K562 (cell line): ENCODE data around the gene NDUFA6.
"Not testable (repeated sequence)": the region's sequence is repeated elsewhere in the genome, so short reads cannot be mapped to it uniquely, and the experiment has no call there.

Source experiments
- GTF2F1 ChIP-seq: IDR thresholded peaks from 2 replicates; pipeline ENCODE4 v1.6.1; 2011; ENCODE audit warnings: low read depth, low read length, improper control_type of control experiment
- PHF8 ChIP-seq: fragments of 200-600 bp; sonication (generic); IDR thresholded peaks from 2 replicates; pipeline ENCODE4 v1.6.1; 2012; ENCODE audit warnings: mixed run types, mild to moderate bottlenecking, inconsistent platforms, low read length, moderate library complexity, borderline replicate concordance
- TF ChIP-seq, protein P1 (sequence below): fragments of 450-650 bp; IDR thresholded peaks from 2 replicates; pipeline ENCODE4 v1.6.1; 2016; ENCODE audit warnings: mild to moderate bottlenecking, moderate library complexity

DNA sequence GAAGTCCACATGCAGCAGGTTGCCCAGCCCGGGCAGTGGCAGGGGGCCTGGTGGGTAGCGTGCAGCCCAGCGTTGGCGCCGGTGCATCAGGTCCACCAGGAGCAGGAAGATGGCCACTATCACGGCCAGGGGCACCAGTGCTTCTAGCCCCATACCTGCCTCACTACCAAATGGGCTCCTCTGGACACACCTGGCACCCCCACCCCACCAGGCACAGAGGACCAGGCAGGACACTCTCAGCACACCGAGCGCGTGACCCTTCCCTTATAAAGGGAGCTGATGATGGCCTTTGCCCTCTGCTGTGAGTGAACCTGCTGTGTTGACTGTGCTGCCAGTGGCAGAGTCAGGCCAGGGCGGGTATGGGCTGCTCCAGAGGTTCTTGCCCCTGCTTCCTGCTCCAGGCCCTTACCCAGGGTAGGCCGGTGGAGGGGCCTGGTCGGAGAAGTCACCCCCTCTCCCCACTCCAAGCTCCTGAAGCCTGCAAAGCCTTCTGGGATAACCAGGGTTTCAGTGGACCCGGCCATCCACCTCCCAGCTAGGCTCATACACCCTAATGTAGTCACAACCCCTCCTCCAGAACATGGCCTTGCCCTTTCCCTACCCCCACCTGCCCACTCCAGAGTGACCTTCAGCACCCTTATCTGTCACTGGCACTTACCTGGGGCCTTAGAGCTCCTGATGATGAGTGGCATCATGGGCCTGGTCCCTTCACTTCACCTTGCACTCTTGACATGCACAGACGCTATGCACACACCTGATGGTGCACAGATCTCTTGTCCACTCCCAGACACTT is 40.3 kb upstream of the NDUFA6 start, which contains the start of gene CYP2D6:
- TF ChIP-seq, protein P1, sequence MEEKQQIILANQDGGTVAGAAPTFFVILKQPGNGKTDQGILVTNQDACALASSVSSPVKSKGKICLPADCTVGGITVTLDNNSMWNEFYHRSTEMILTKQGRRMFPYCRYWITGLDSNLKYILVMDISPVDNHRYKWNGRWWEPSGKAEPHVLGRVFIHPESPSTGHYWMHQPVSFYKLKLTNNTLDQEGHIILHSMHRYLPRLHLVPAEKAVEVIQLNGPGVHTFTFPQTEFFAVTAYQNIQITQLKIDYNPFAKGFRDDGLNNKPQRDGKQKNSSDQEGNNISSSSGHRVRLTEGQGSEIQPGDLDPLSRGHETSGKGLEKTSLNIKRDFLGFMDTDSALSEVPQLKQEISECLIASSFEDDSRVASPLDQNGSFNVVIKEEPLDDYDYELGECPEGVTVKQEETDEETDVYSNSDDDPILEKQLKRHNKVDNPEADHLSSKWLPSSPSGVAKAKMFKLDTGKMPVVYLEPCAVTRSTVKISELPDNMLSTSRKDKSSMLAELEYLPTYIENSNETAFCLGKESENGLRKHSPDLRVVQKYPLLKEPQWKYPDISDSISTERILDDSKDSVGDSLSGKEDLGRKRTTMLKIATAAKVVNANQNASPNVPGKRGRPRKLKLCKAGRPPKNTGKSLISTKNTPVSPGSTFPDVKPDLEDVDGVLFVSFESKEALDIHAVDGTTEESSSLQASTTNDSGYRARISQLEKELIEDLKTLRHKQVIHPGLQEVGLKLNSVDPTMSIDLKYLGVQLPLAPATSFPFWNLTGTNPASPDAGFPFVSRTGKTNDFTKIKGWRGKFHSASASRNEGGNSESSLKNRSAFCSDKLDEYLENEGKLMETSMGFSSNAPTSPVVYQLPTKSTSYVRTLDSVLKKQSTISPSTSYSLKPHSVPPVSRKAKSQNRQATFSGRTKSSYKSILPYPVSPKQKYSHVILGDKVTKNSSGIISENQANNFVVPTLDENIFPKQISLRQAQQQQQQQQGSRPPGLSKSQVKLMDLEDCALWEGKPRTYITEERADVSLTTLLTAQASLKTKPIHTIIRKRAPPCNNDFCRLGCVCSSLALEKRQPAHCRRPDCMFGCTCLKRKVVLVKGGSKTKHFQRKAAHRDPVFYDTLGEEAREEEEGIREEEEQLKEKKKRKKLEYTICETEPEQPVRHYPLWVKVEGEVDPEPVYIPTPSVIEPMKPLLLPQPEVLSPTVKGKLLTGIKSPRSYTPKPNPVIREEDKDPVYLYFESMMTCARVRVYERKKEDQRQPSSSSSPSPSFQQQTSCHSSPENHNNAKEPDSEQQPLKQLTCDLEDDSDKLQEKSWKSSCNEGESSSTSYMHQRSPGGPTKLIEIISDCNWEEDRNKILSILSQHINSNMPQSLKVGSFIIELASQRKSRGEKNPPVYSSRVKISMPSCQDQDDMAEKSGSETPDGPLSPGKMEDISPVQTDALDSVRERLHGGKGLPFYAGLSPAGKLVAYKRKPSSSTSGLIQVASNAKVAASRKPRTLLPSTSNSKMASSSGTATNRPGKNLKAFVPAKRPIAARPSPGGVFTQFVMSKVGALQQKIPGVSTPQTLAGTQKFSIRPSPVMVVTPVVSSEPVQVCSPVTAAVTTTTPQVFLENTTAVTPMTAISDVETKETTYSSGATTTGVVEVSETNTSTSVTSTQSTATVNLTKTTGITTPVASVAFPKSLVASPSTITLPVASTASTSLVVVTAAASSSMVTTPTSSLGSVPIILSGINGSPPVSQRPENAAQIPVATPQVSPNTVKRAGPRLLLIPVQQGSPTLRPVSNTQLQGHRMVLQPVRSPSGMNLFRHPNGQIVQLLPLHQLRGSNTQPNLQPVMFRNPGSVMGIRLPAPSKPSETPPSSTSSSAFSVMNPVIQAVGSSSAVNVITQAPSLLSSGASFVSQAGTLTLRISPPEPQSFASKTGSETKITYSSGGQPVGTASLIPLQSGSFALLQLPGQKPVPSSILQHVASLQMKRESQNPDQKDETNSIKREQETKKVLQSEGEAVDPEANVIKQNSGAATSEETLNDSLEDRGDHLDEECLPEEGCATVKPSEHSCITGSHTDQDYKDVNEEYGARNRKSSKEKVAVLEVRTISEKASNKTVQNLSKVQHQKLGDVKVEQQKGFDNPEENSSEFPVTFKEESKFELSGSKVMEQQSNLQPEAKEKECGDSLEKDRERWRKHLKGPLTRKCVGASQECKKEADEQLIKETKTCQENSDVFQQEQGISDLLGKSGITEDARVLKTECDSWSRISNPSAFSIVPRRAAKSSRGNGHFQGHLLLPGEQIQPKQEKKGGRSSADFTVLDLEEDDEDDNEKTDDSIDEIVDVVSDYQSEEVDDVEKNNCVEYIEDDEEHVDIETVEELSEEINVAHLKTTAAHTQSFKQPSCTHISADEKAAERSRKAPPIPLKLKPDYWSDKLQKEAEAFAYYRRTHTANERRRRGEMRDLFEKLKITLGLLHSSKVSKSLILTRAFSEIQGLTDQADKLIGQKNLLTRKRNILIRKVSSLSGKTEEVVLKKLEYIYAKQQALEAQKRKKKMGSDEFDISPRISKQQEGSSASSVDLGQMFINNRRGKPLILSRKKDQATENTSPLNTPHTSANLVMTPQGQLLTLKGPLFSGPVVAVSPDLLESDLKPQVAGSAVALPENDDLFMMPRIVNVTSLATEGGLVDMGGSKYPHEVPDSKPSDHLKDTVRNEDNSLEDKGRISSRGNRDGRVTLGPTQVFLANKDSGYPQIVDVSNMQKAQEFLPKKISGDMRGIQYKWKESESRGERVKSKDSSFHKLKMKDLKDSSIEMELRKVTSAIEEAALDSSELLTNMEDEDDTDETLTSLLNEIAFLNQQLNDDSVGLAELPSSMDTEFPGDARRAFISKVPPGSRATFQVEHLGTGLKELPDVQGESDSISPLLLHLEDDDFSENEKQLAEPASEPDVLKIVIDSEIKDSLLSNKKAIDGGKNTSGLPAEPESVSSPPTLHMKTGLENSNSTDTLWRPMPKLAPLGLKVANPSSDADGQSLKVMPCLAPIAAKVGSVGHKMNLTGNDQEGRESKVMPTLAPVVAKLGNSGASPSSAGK, result not testable (repeated sequence)
- TF ChIP-seq PHF8, GTF2F1: not testable (repeated sequence)
